Nephron progenitor cell (in vitro differentiated cells): Measurements from ENCODE around the gene RXRG.

Experiments
- DNase-seq: peaks from one replicate; pipeline ENCODE4 v3.0.0; 2021
- H3K27ac Mint-ChIP-seq: 2 replicates; pipeline ENCODE4 v1.8.0; 2021; ENCODE audit warnings: mild to moderate bottlenecking, moderate library complexity, mixed read lengths
- H3K27me3 Mint-ChIP-seq: 2 replicates; pipeline ENCODE4 v1.8.0; 2021; ENCODE audit warnings: mild to moderate bottlenecking, low read depth, mixed read lengths; ENCODE audit not compliant: poor library complexity
- H3K36me3 Mint-ChIP-seq: 2 replicates; pipeline ENCODE4 v1.8.0; 2021; ENCODE audit warnings: low read depth, mixed read lengths
- H3K4me1 Mint-ChIP-seq: 2 replicates; pipeline ENCODE4 v1.8.0; 2021; ENCODE audit warnings: mixed read lengths
- H3K4me3 Mint-ChIP-seq: 2 replicates; pipeline ENCODE4 v1.8.0; 2021; ENCODE audit warnings: mild to moderate bottlenecking, moderate library complexity, mixed read lengths
- H3K9me3 Mint-ChIP-seq: 2 replicates; pipeline ENCODE4 v1.8.0; 2021; ENCODE audit warnings: mild to moderate bottlenecking, moderate library complexity, mixed read lengths
- CTCF ChIP-seq: fragments of 200-600 bp; sonication (generic); IDR thresholded peaks from 2 replicates; pipeline ENCODE4 v1.5.0; 2021; ENCODE audit warnings: antibody characterized with exemption

Gene RXRG

GRCh38 chr1:165356876-165357275 lies 88.0 kb downstream of the RXRG start:
- Mint-ChIP-seq H3K27me3 (peaks cover 100% of the 10 kb centered on the region), H3K4me1 (peaks cover 34% of the 10 kb centered on the region), H3K36me3 (no peaks in the 10 kb centered on the region), H3K27ac (no peak overlapping the region), H3K9me3 (no peaks in the 10 kb centered on the region), H3K4me3 (peak overlapping the region; percentile 67)
- no peak for TF ChIP-seq CTCF
- peak; percentile 45 for DNase-seq

- peaks cover 39% of the 10 kb centered on the region for H3K4me1 Mint-ChIP-seq
- no peak within 1 kb of the TSS for H3K27ac Mint-ChIP-seq
- TF ChIP-seq CTCF: no peak
- H3K27me3 Mint-ChIP-seq: peaks cover 100% of the 10 kb centered on the region
- DNase-seq: peak; percentile 48
- H3K9me3 Mint-ChIP-seq: no peaks in the 10 kb centered on the region
- H3K4me3 Mint-ChIP-seq: peak within 1 kb of the TSS; percentile 76
- no peaks in the 10 kb centered on the region for H3K36me3 Mint-ChIP-seq
These were observed 88.7 kb downstream of the RXRG start, which contains the start of gene LMX1A for GRCh38 chr1:165355977-165356811. Gene LMX1A (minus strand): TSS chr1:165356715. CDS start chr1:165355559, 1,156 bp downstream.

- Mint-ChIP-seq H3K4me3 (peak overlapping the region; percentile 76), H3K4me1 (peaks cover 39% of the 10 kb centered on the region), H3K27me3 (peaks cover 100% of the 10 kb centered on the region), H3K36me3 (no peaks in the 10 kb centered on the region), H3K9me3 (no peaks in the 10 kb centered on the region), H3K27ac (no peak overlapping the region)
- DNase-seq: peak; percentile 21
- TF ChIP-seq CTCF: no peak
These were observed 89.6 kb downstream of the RXRG start for GRCh38 chr1:165355139-165355976.

- H3K4me1 Mint-ChIP-seq: peaks cover 39% of the 10 kb centered on the region
- no peak overlapping the region for H3K27ac Mint-ChIP-seq
- peak; percentile 25 for DNase-seq
- peak overlapping the region; percentile 76 for H3K4me3 Mint-ChIP-seq
- H3K36me3 Mint-ChIP-seq: no peaks in the 10 kb centered on the region
- no peaks in the 10 kb centered on the region for H3K9me3 Mint-ChIP-seq
- TF ChIP-seq CTCF: no peak
- H3K27me3 Mint-ChIP-seq: peaks cover 100% of the 10 kb centered on the region
These were observed 90.2 kb downstream of the RXRG start for GRCh38 chr1:165354739-165355138.

- no peaks in the 10 kb centered on the region for H3K36me3 Mint-ChIP-seq
- peak overlapping the region; percentile 74 for H3K4me3 Mint-ChIP-seq
- peak; percentile 22 for DNase-seq
- no peak overlapping the region for H3K27ac Mint-ChIP-seq
- TF ChIP-seq CTCF: no peak
- peaks cover 39% of the 10 kb centered on the region for H3K4me1 Mint-ChIP-seq
- H3K9me3 Mint-ChIP-seq: no peaks in the 10 kb centered on the region
- H3K27me3 Mint-ChIP-seq: peaks cover 100% of the 10 kb centered on the region
These were observed 90.9 kb downstream of the RXRG start for GRCh38 chr1:165353731-165354671.
